Stimulated activated CD8-positive, alpha-beta memory T cell treated with anti-CD3 and anti-CD28 coated beads, Interleukin-15, amount 100 ng/mL, for 1 hour (primary cell): ENCODE measurements around the gene RNASE8.
A peak's percentile ranks its signal among the peaks of the same experiment; 100 is the strongest.
"Not testable (repeated sequence)": the region's sequence is repeated elsewhere in the genome, so short reads cannot be mapped to it uniquely, and the experiment has no call there.

Source experiments
- DNase-seq: peaks from one replicate; pipeline ENCODE4 v3.0.0-alpha.2; 2020; ENCODE audit warnings: low read depth

RNASE8 gene

GRCh38 chr14:21057803-21058675, at the start of gene RNASE8:
Gene RNASE8, plus strand, starts transcription at chr14:21057822. Its CDS starts 71 bp downstream, at chr14:21057893.
- DNase-seq, result no peak

GRCh38 chr14:21009721-21010120, 47.9 kb upstream of the RNASE8 start:
- DNase-seq, result not testable (repeated sequence)

- no peak for DNase-seq
Observed at GRCh38 chr14:21011136-21011535, 46.5 kb upstream of the RNASE8 start.

- DNase-seq, result peak; percentile 78
Observed at GRCh38 chr14:21014761-21015190, 42.8 kb upstream of the RNASE8 start.

- DNase-seq, result no peak
Observed at GRCh38 chr14:21015312-21015711, 42.3 kb upstream of the RNASE8 start.

GRCh38 chr14:21016413-21017190, 41.0 kb upstream of the RNASE8 start:
- no peak for DNase-seq

GRCh38 chr14:21017528-21018245, 39.9 kb upstream of the RNASE8 start:
- DNase-seq, result no peak

- no peak for DNase-seq
Observed at GRCh38 chr14:21018286-21018685, 39.3 kb upstream of the RNASE8 start.

GRCh38 chr14:21018781-21019180, 38.8 kb upstream of the RNASE8 start:
- no peak for DNase-seq

GRCh38 chr14:21019366-21019765, 38.3 kb upstream of the RNASE8 start:
- DNase-seq, result no peak

GRCh38 chr14:21020977-21021545, 36.6 kb upstream of the RNASE8 start:
- no peak for DNase-seq

GRCh38 chr14:21022686-21023085, 34.9 kb upstream of the RNASE8 start:
- no peak for DNase-seq

GRCh38 chr14:21023174-21023573, 34.4 kb upstream of the RNASE8 start:
- DNase-seq, result no peak

- DNase-seq, result no peak
Observed at GRCh38 chr14:21023817-21024584, 33.6 kb upstream of the RNASE8 start.

- peak; percentile 54 for DNase-seq
Observed at GRCh38 chr14:21024585-21025370, 32.8 kb upstream of the RNASE8 start, which contains the start of gene NDRG2. Gene NDRG2, minus strand, starts transcription at chr14:21025061. Its CDS starts 1,746 bp downstream, at chr14:21023315.

GRCh38 chr14:21025371-21026273, 32.0 kb upstream of the RNASE8 start:
- DNase-seq, result no peak

GRCh38 chr14:21026274-21026987, 31.2 kb upstream of the RNASE8 start:
- DNase-seq, result no peak

- no peak for DNase-seq
Observed at GRCh38 chr14:21026988-21027315, 30.7 kb upstream of the RNASE8 start.

GRCh38 chr14:21029917-21030316, 27.7 kb upstream of the RNASE8 start, which contains the start of gene TPPP2:
Gene TPPP2, plus strand, starts transcription at chr14:21030217. Its CDS starts 365 bp downstream, at chr14:21030582.
- DNase-seq, result no peak
